ENCODE measurements around the gene SHC1. TPM values are rescaled to one million over a fixed set of nuclear protein-coding genes. Genes with fewer than 3 reads are reported as not detected.

Gene SHC1
- total RNA-seq, 6 experiments from 2014 or later, result 44.6 to 108 (median 75.3) TPM

GRCh38 chr1:154969246-154969645, 1.3 kb downstream of the SHC1 start:
- Histone ChIP-seq H3K27ac (peak overlapping the region; percentile 20 to 43 (median 29)), H3K4me1 (peaks cover 0 to 30% (median 14%) of the 10 kb centered on the region in 4 donors), H3K27me3 (no peaks in the 10 kb centered on the region), H3K36me3 (peaks cover under 1 to 44% (median 23%) of the 10 kb centered on the region in 4 donors), H3K9me3 (no peaks in the 10 kb centered on the region), H3K4me3 (peak overlapping the region in 2 of 3 donors; percentile 30 to 63)
- WGBS (ENCODE audit: insufficient coverage, low coverage, low lambda C conversion rate, missing lambda C conversion rate), result 46% methylated on average over 3 of the region's 5 CpGs
- DNase-seq, result no peak
- no peak for ATAC-seq
- intact Hi-C loops (cut with DNase I), result no loop called here
- TF ChIP-seq POLR2A (IDR thresholded peaks at IDR 0.05) (no peak), CTCF (IDR thresholded peaks at IDR 0.05) (no peak)

- peaks cover 0 to 30% (median 14%) of the 10 kb centered on the region in 4 donors for H3K4me1 ChIP-seq
- ATAC-seq (no peak), DNase-seq (peak in 1 of 3 donors; percentile 44)
- intact Hi-C loops (cut with DNase I), result no loop called here
- TF ChIP-seq CTCF (IDR thresholded peaks at IDR 0.05) (no peak), POLR2A (IDR thresholded peaks at IDR 0.05) (no peak)
- H3K36me3 ChIP-seq, result peaks cover 4 to 49% (median 24%) of the 10 kb centered on the region in 4 donors
- no peaks in the 10 kb centered on the region for H3K9me3 ChIP-seq
- H3K4me3 ChIP-seq, result no peak overlapping the region
- WGBS (ENCODE audit: insufficient coverage, low coverage, low lambda C conversion rate, missing lambda C conversion rate), result 100% methylated on average over 1 of the region's 3 CpGs
- no peaks in the 10 kb centered on the region for H3K27me3 ChIP-seq
- peak overlapping the region in 2 of 3 donors; percentile 29 to 43 for H3K27ac ChIP-seq
These were observed 1.8 kb downstream of the SHC1 start for GRCh38 chr1:154968731-154969130.

GRCh38 chr1:154967331-154967950, 3.1 kb downstream of the SHC1 start:
- intact Hi-C loops (cut with DNase I), result no loop called here
- TF ChIP-seq CTCF (IDR thresholded peaks at IDR 0.05) (no peak), POLR2A (IDR thresholded peaks at IDR 0.05) (peak; percentile 10)
- no peak overlapping the region for H3K27ac ChIP-seq
- peaks cover 0 to 30% (median 12%) of the 10 kb centered on the region in 4 donors for H3K4me1 ChIP-seq
- H3K4me3 ChIP-seq, result no peak overlapping the region
- H3K36me3 ChIP-seq, result peaks cover 4 to 55% (median 29%) of the 10 kb centered on the region in 4 donors
- no peak for DNase-seq
- ATAC-seq, result no peak
- no peaks in the 10 kb centered on the region for H3K9me3 ChIP-seq
- WGBS (ENCODE audit: insufficient coverage, low coverage, low lambda C conversion rate, missing lambda C conversion rate), result 85% methylated on average over 2 of the region's 5 CpGs
- H3K27me3 ChIP-seq, result no peaks in the 10 kb centered on the region

GRCh38 chr1:154966111-154966510, 4.4 kb downstream of the SHC1 start:
- Histone ChIP-seq H3K27ac (no peak overlapping the region), H3K27me3 (no peaks in the 10 kb centered on the region), H3K4me3 (no peak overlapping the region), H3K4me1 (peaks cover 0 to 20% (median 5%) of the 10 kb centered on the region in 4 donors), H3K36me3 (peaks cover 4 to 55% (median 29%) of the 10 kb centered on the region in 4 donors), H3K9me3 (no peaks in the 10 kb centered on the region)
- ATAC-seq, result no peak
- DNase-seq, result no peak
- intact Hi-C loops (cut with DNase I), result no loop called here
- no peak for TF ChIP-seq CTCF (IDR thresholded peaks at IDR 0.05)
- no peak for TF ChIP-seq POLR2A (IDR thresholded peaks at IDR 0.05)
- no CpG with 5 or more reads among the region's 7 CpGs for WGBS (ENCODE audit: insufficient coverage, low coverage, low lambda C conversion rate, missing lambda C conversion rate)

All from right lobe of liver (tissue), 6 donors.